OCI-LY1 (cell line): ENCODE data around the gene FBXO47.
"Not testable (repeated sequence)": the region's sequence is repeated elsewhere in the genome, so short reads cannot be mapped to it uniquely, and the experiment has no call there.

Experiments used
- H2AFZ ChIP-seq: fragments of 200-600 bp; sonication (generic), shearing (Covaris generic); 2 replicates; pipeline ENCODE4 v1.6.0; 2014; ENCODE audit warnings: antibody characterized with exemption, mild to moderate bottlenecking, low read length
- H3F3A ChIP-seq: fragments of 200-600 bp; sonication (generic), shearing (Covaris generic); 2 replicates; pipeline ENCODE4 v1.6.0; 2014; ENCODE audit warnings: mild to moderate bottlenecking, antibody characterized with exemption, low read length, moderate library complexity; ENCODE audit not compliant: insufficient read depth
- H3K27ac ChIP-seq: fragments of 200-600 bp; sonication (generic); 2 replicates; pipeline ENCODE4 v1.5.1; 2014; ENCODE audit warnings: low read length, mixed run types, mild to moderate bottlenecking, low read depth; ENCODE audit not compliant: poor library complexity, severe bottlenecking
- H3K27me3 ChIP-seq: fragments of 200-600 bp; sonication (generic); 2 replicates; pipeline ENCODE4 v1.6.0; 2014; ENCODE audit warnings: antibody characterized with exemption, mild to moderate bottlenecking, low read length, moderate library complexity; ENCODE audit not compliant: insufficient read depth
- H3K36me3 ChIP-seq: fragments of 200-600 bp; sonication (generic); 2 replicates; pipeline ENCODE4 v1.6.1; 2014; ENCODE audit warnings: mild to moderate bottlenecking, antibody characterized with exemption, low read length, moderate library complexity, mixed read lengths; ENCODE audit not compliant: insufficient read depth
- H3K4me1 ChIP-seq: fragments of 200-600 bp; sonication (generic); 2 replicates; pipeline ENCODE4 v1.5.1; 2014; ENCODE audit warnings: mild to moderate bottlenecking, low read length, moderate library complexity; ENCODE audit not compliant: insufficient read depth, severe bottlenecking
- H3K4me2 ChIP-seq: fragments of 200-600 bp; sonication (generic), shearing (Covaris generic); 2 replicates; pipeline ENCODE4 v1.6.1; 2014; ENCODE audit warnings: low read length
- H3K4me3 ChIP-seq: fragments of 200-600 bp; sonication (generic); 2 replicates; pipeline ENCODE4 v1.5.1; 2014; ENCODE audit warnings: low read length, low read depth, mild to moderate bottlenecking, mixed read lengths; ENCODE audit not compliant: poor library complexity, severe bottlenecking
- H3K79me2 ChIP-seq: fragments of 200-600 bp; shearing (Covaris generic); 2 replicates; pipeline ENCODE4 v1.6.1; 2016; ENCODE audit warnings: mixed run types, low read length, mixed read lengths; ENCODE audit not compliant: insufficient read depth
- H3K9ac ChIP-seq: fragments of 200-600 bp; sonication (generic), shearing (Covaris generic); 2 replicates; pipeline ENCODE4 v1.6.1; 2014; ENCODE audit warnings: mild to moderate bottlenecking, low read length, mixed read lengths
- H3K9me2 ChIP-seq: fragments of 200-600 bp; sonication (generic), shearing (Covaris generic); 2 replicates; pipeline ENCODE4 v1.6.1; 2014; ENCODE audit warnings: low read depth, mild to moderate bottlenecking, low read length, mixed read lengths
- H3K9me3 ChIP-seq: fragments of 200-600 bp; shearing (Covaris generic); 2 replicates; pipeline ENCODE4 v1.6.1; 2014; ENCODE audit warnings: low read length, mixed read lengths
- H4K20me1 ChIP-seq: fragments of 200-600 bp; sonication (generic), shearing (Covaris generic); 2 replicates; pipeline ENCODE4 v1.6.0; 2016; ENCODE audit warnings: mild to moderate bottlenecking, low read length; ENCODE audit not compliant: insufficient read depth
- EZH2 ChIP-seq: fragments of 200-600 bp; sonication (generic), shearing (Covaris generic); IDR thresholded peaks from 2 replicates; pipeline ENCODE4 v1.8.0; 2017; ENCODE audit warnings: borderline replicate concordance, mixed run types, mild to moderate bottlenecking, antibody characterized with exemption, low read length, moderate library complexity, mixed read lengths
- TF ChIP-seq, protein P1 (sequence below): fragments of 200-600 bp; sonication (generic), shearing (Covaris generic); IDR thresholded peaks from 2 replicates; pipeline ENCODE4 v1.5.1; 2017; ENCODE audit warnings: mild to moderate bottlenecking, antibody characterized with exemption, low read length, moderate library complexity, mixed read lengths

FBXO47 gene

DNA sequence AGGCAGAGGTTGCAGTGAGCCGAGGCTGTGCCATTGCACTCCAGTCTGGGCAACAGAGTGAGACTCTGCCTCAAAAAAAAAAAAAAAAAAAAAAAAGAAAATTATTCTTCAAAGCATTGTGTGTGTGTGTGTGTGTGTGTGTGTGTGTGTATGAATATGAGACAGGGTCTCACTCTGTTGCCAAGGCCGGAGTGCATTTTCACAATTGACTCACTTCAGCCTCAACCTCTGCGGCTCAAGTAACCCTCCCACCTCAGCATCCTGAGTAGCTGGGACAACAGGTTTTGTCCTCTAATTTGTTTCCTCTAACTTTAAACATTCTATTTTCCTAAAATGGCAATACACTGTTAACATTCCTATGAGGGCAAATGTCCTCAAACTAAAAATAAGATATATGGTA is 7.7 kb downstream of the FBXO47 start:
- Histone ChIP-seq H3F3A (no peaks in the 10 kb centered on the region), H3K27me3 (no peaks in the 10 kb centered on the region), H3K79me2 (no peaks in the 10 kb centered on the region), H2AFZ (no peak overlapping the region), H3K4me3 (no peak overlapping the region), H3K36me3 (no peaks in the 10 kb centered on the region), H3K4me2 (no peak overlapping the region), H3K9me3 (no peaks in the 10 kb centered on the region), H3K9ac (no peak overlapping the region), H4K20me1 (no peaks in the 10 kb centered on the region), H3K27ac (no peak overlapping the region), H3K9me2 (no peaks in the 10 kb centered on the region), H3K4me1 (no peaks in the 10 kb centered on the region)
- TF ChIP-seq EZH2, result no peak
- TF ChIP-seq, protein P1, sequence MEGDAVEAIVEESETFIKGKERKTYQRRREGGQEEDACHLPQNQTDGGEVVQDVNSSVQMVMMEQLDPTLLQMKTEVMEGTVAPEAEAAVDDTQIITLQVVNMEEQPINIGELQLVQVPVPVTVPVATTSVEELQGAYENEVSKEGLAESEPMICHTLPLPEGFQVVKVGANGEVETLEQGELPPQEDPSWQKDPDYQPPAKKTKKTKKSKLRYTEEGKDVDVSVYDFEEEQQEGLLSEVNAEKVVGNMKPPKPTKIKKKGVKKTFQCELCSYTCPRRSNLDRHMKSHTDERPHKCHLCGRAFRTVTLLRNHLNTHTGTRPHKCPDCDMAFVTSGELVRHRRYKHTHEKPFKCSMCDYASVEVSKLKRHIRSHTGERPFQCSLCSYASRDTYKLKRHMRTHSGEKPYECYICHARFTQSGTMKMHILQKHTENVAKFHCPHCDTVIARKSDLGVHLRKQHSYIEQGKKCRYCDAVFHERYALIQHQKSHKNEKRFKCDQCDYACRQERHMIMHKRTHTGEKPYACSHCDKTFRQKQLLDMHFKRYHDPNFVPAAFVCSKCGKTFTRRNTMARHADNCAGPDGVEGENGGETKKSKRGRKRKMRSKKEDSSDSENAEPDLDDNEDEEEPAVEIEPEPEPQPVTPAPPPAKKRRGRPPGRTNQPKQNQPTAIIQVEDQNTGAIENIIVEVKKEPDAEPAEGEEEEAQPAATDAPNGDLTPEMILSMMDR, result no peak

DNA sequence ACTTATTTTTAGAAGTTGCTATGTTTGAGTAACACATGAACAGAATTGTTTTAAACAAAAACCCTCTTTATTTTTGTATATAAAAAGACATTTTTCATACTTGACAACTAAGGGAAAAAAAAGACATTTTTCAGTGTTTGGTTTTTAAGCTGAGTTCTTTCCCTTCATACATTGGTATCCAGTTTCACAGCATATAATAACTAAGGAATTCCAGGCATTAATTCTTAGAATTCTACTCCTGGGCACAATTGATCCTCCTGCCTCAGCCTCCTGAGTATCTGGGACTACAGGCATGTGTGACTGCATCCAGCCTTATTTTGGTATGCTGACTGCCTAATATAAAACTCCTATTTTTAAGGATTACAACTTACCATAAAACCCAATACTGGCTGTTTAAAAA is 8.4 kb downstream of the FBXO47 start:
- Histone ChIP-seq H3K9me2 (no peaks in the 10 kb centered on the region), H3K4me1 (no peaks in the 10 kb centered on the region), H3K9ac (no peak overlapping the region), H3K9me3 (no peaks in the 10 kb centered on the region), H4K20me1 (no peaks in the 10 kb centered on the region), H3K4me3 (no peak overlapping the region), H3F3A (no peaks in the 10 kb centered on the region), H3K27ac (no peak overlapping the region), H3K27me3 (no peaks in the 10 kb centered on the region), H3K79me2 (no peaks in the 10 kb centered on the region), H3K4me2 (no peak overlapping the region), H3K36me3 (no peaks in the 10 kb centered on the region), H2AFZ (no peak overlapping the region)
- no peak for TF ChIP-seq EZH2
- TF ChIP-seq, protein P1, result no peak

DNA sequence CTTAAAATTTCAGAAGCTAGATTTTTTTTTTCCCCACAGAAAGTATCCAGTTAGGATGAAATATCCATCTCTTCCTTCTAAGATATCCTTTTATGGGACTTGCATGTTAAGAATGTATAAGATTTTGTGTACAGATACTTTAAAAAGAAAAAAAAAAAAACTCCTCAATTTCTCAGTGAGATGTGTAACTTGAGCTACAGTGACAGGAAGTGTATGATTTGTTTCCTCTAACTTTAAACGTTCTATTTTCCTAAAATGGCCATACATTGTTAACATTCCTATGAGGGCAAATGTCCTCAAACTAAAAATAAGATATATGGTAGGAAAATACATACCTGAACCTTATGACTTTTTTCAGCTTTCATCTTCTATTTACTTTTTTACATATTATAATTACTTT is 8.9 kb downstream of the FBXO47 start:
- Histone ChIP-seq H3K9ac (no peak overlapping the region), H3K4me2 (no peak overlapping the region), H4K20me1 (no peaks in the 10 kb centered on the region), H3K9me2 (no peaks in the 10 kb centered on the region), H3F3A (no peaks in the 10 kb centered on the region), H3K27ac (no peak overlapping the region), H3K27me3 (no peaks in the 10 kb centered on the region), H3K9me3 (no peaks in the 10 kb centered on the region), H3K79me2 (no peaks in the 10 kb centered on the region), H3K36me3 (no peaks in the 10 kb centered on the region), H2AFZ (no peak overlapping the region), H3K4me1 (no peaks in the 10 kb centered on the region), H3K4me3 (no peak overlapping the region)
- TF ChIP-seq, protein P1, result no peak
- TF ChIP-seq EZH2, result no peak

GRCh38 chr17:38953800-38954199 is 13.4 kb downstream of the FBXO47 start:
- not testable (repeated sequence) for H3K4me3 ChIP-seq, H3K9ac ChIP-seq, H3K4me1 ChIP-seq, H3K9me2 ChIP-seq, H2AFZ ChIP-seq, H4K20me1 ChIP-seq, H3F3A ChIP-seq, H3K27ac ChIP-seq, H3K9me3 ChIP-seq, H3K27me3 ChIP-seq, H3K36me3 ChIP-seq, H3K79me2 ChIP-seq, H3K4me2 ChIP-seq
